Stomach smooth muscle (tissue), 2 donors: ENCODE data around the gene SPDEF.

Source experiments
- H3K27ac ChIP-seq: one replicate; pipeline ENCODE4 v1.7.0; 2013; ENCODE audit warnings: mild to moderate bottlenecking, low read length, inconsistent platforms
- H3K27me3 ChIP-seq, 2 donors: one replicate each; pipeline ENCODE4 v1.7.0; 2013; ENCODE audit warnings: low read length in 2 of 2; ENCODE audit not compliant: insufficient read depth in 2 of 2, control insufficient read depth in 1 of 2
- H3K36me3 ChIP-seq, 2 donors: one replicate each; pipeline ENCODE4 v1.7.0; 2013; ENCODE audit warnings: low read length in 2 of 2; ENCODE audit not compliant: control insufficient read depth in 2 of 2, insufficient read depth in 2 of 2
- H3K4me1 ChIP-seq: one replicate; pipeline ENCODE4 v1.7.0; 2013; ENCODE audit warnings: low read length; ENCODE audit not compliant: control insufficient read depth, insufficient read depth
- H3K4me3 ChIP-seq, 2 donors: one replicate each; pipeline ENCODE4 v1.7.0; 2013; ENCODE audit warnings: low read length in 2 of 2
- H3K9ac ChIP-seq, 2 donors: one replicate each; pipeline ENCODE4 v1.7.0; 2013; ENCODE audit warnings: low read length in 2 of 2, mild to moderate bottlenecking in 1 of 2
- H3K9me3 ChIP-seq, 2 donors: one replicate each; pipeline ENCODE4 v1.7.0; 2013; ENCODE audit warnings: low read length in 2 of 2; ENCODE audit not compliant: control insufficient read depth in 2 of 2
- donor health status: healthy.
- donor health status: Pancreatic carcinoma.

The SPDEF gene

GRCh38 chr6:34535646-34536045, 20.5 kb downstream of the SPDEF start:
- Histone ChIP-seq H3K27me3 (no peaks in the 10 kb centered on the region), H3K9ac (no peak overlapping the region), H3K9me3 (no peaks in the 10 kb centered on the region), H3K4me3 (no peak overlapping the region), H3K4me1 (no peaks in the 10 kb centered on the region), H3K27ac (no peak overlapping the region), H3K36me3 (no peaks in the 10 kb centered on the region)

- Histone ChIP-seq H3K9me3 (no peaks in the 10 kb centered on the region), H3K27ac (no peak overlapping the region), H3K9ac (no peak overlapping the region), H3K4me1 (no peaks in the 10 kb centered on the region), H3K36me3 (no peaks in the 10 kb centered on the region), H3K27me3 (no peaks in the 10 kb centered on the region), H3K4me3 (no peak overlapping the region)
These were observed 20.9 kb downstream of the SPDEF start for GRCh38 chr6:34535199-34535598.

- Histone ChIP-seq H3K4me1 (no peaks in the 10 kb centered on the region), H3K27ac (no peak overlapping the region)
These were observed 21.5 kb downstream of the SPDEF start for GRCh38 chr6:34534656-34535055.

GRCh38 chr6:34534146-34534545, 22.0 kb downstream of the SPDEF start:
- Histone ChIP-seq H3K9ac (no peak overlapping the region), H3K4me1 (no peaks in the 10 kb centered on the region), H3K9me3 (no peaks in the 10 kb centered on the region), H3K36me3 (no peaks in the 10 kb centered on the region), H3K27me3 (no peaks in the 10 kb centered on the region), H3K27ac (no peak overlapping the region), H3K4me3 (no peak overlapping the region)

More at GRCh38 chr6:34534656-34535055, 21.5 kb downstream of the SPDEF start:
- H3K36me3 ChIP-seq: no peaks in the 10 kb centered on the region
- no peak overlapping the region for H3K9ac ChIP-seq
- H3K27me3 ChIP-seq: no peaks in the 10 kb centered on the region
- H3K4me3 ChIP-seq: no peak overlapping the region
- no peaks in the 10 kb centered on the region for H3K9me3 ChIP-seq

GRCh38 chr6:34532230-34532629, 23.9 kb downstream of the SPDEF start:
- Histone ChIP-seq H3K27ac (no peak overlapping the region), H3K9me3 (no peaks in the 10 kb centered on the region), H3K27me3 (no peaks in the 10 kb centered on the region), H3K4me3 (no peak overlapping the region), H3K9ac (no peak overlapping the region), H3K36me3 (no peaks in the 10 kb centered on the region), H3K4me1 (no peaks in the 10 kb centered on the region)

- no peaks in the 10 kb centered on the region for H3K9me3 ChIP-seq
- no peaks in the 10 kb centered on the region for H3K36me3 ChIP-seq
- no peaks in the 10 kb centered on the region for H3K4me1 ChIP-seq
- H3K27ac ChIP-seq: no peak overlapping the region
- H3K4me3 ChIP-seq: no peak overlapping the region
- no peaks in the 10 kb centered on the region for H3K27me3 ChIP-seq
- no peak overlapping the region for H3K9ac ChIP-seq
These were observed 24.4 kb downstream of the SPDEF start for GRCh38 chr6:34531580-34532201.

GRCh38 chr6:34530753-34531365, 25.3 kb downstream of the SPDEF start:
- Histone ChIP-seq H3K36me3 (no peaks in the 10 kb centered on the region), H3K9ac (no peak overlapping the region), H3K27ac (no peak overlapping the region), H3K27me3 (no peaks in the 10 kb centered on the region), H3K4me1 (peaks cover 6% of the 10 kb centered on the region), H3K9me3 (no peaks in the 10 kb centered on the region), H3K4me3 (no peak overlapping the region)

- no peaks in the 10 kb centered on the region for H3K9me3 ChIP-seq
- H3K4me1 ChIP-seq: peaks cover 6% of the 10 kb centered on the region
- no peaks in the 10 kb centered on the region for H3K27me3 ChIP-seq
- no peaks in the 10 kb centered on the region for H3K36me3 ChIP-seq
- no peak overlapping the region for H3K4me3 ChIP-seq
- H3K27ac ChIP-seq: no peak overlapping the region
- H3K9ac ChIP-seq: no peak overlapping the region
These were observed 26.3 kb downstream of the SPDEF start for GRCh38 chr6:34529665-34530327.

- no peak overlapping the region for H3K27ac ChIP-seq
- H3K9ac ChIP-seq: no peak overlapping the region
- no peaks in the 10 kb centered on the region for H3K36me3 ChIP-seq
- no peaks in the 10 kb centered on the region for H3K9me3 ChIP-seq
- no peak overlapping the region for H3K4me3 ChIP-seq
- no peaks in the 10 kb centered on the region for H3K27me3 ChIP-seq
- H3K4me1 ChIP-seq: peaks cover 6% of the 10 kb centered on the region
These were observed 27.0 kb downstream of the SPDEF start for GRCh38 chr6:34528996-34529664.

- no peaks in the 10 kb centered on the region for H3K36me3 ChIP-seq
- no peak overlapping the region for H3K4me3 ChIP-seq
- no peaks in the 10 kb centered on the region for H3K27me3 ChIP-seq
- H3K27ac ChIP-seq: no peak overlapping the region
- no peaks in the 10 kb centered on the region for H3K9me3 ChIP-seq
- peaks cover 6% of the 10 kb centered on the region for H3K4me1 ChIP-seq
- no peak overlapping the region for H3K9ac ChIP-seq
These were observed 28.1 kb downstream of the SPDEF start for GRCh38 chr6:34527751-34528670.
